ENCODE measurements around the gene AMZ2.

DNA sequence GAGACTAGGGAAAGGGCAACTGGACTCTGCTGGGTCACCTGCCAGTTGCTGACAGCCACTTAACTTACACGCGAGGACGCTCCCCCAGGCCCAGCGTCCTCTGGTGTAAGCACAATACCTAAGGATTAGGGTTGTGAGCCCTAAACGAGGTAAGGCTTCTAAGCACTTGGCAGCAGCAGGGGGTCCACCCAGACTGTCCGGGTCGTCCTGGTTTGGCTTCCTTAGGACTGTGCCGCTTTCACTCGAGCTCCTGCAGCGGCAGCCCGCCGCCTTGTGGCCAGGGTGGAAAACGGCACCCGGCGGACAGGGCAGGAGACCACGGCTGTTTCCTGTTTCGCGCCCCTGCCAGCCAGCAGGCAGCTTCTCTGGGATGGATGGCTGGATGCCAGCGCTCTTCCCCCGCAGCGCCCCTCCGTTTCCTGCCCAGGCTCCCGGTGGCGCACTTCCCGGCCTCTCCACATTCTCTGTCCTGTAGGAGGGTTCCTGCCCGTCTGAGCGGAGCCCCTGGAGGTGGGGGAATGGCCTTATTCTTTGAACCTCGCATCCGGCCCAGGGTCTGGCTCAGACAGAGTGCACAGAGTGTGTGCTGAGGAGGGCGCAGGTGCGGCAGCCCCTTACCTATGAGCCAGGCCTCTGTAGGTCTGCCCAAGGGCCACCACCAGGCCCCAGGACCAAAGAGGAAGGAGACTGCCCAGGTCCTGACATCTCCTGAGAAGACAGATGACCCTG, 47.0 kb upstream of the AMZ2 start:
- TF ChIP-seq, protein P1, sequence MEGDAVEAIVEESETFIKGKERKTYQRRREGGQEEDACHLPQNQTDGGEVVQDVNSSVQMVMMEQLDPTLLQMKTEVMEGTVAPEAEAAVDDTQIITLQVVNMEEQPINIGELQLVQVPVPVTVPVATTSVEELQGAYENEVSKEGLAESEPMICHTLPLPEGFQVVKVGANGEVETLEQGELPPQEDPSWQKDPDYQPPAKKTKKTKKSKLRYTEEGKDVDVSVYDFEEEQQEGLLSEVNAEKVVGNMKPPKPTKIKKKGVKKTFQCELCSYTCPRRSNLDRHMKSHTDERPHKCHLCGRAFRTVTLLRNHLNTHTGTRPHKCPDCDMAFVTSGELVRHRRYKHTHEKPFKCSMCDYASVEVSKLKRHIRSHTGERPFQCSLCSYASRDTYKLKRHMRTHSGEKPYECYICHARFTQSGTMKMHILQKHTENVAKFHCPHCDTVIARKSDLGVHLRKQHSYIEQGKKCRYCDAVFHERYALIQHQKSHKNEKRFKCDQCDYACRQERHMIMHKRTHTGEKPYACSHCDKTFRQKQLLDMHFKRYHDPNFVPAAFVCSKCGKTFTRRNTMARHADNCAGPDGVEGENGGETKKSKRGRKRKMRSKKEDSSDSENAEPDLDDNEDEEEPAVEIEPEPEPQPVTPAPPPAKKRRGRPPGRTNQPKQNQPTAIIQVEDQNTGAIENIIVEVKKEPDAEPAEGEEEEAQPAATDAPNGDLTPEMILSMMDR (IDR thresholded peaks at IDR 0.05): peak; percentile 73 to 94
- no peak for TF ChIP-seq EP300 (IDR thresholded peaks at IDR 0.05)
- TF ChIP-seq POLR2A (IDR thresholded peaks at IDR 0.05): no peak

Data from suprapubic skin (tissue), 3 donors.